Esophagus muscularis mucosa (tissue), 4 donors: Measurements from ENCODE around the gene SGK1.

ENCODE experiments used
- EP300 ChIP-seq: sonication (generic); formaldehyde crosslinking; IDR thresholded peaks from one replicate; pipeline ENCODE4 v1.6.1; 2017; ENCODE audit warnings: antibody characterized with exemption
- POLR2A ChIP-seq: fragments of 450-650 bp; IDR thresholded peaks from one replicate; pipeline ENCODE4 v1.6.1; 2017; ENCODE audit warnings: antibody characterized with exemption, moderate library complexity, mild to moderate bottlenecking, low read depth
- POLR2AphosphoS5 ChIP-seq, 2 donors: sonication (generic); formaldehyde crosslinking; IDR thresholded peaks; one replicate each; pipeline ENCODE4 v1.6.1; 2017; ENCODE audit warnings: antibody characterized with exemption in 2 of 2
- TF ChIP-seq, protein P1 (sequence below), 3 experiments: fragments of 200-600 bp in 2 of 3; fragments of 450-650 bp in 1 of 3; sonication (generic) in 2 of 3; IDR thresholded peaks; one replicate each; pipeline ENCODE4 v1.5.1; 2017 to 2019; ENCODE audit warnings: antibody characterized with exemption in 3 of 3, mild to moderate bottlenecking in 2 of 3, moderate library complexity in 1 of 3

GRCh38 chr6:134307870-134308269, 10.0 kb downstream of the SGK1 start:
- TF ChIP-seq, protein P1, sequence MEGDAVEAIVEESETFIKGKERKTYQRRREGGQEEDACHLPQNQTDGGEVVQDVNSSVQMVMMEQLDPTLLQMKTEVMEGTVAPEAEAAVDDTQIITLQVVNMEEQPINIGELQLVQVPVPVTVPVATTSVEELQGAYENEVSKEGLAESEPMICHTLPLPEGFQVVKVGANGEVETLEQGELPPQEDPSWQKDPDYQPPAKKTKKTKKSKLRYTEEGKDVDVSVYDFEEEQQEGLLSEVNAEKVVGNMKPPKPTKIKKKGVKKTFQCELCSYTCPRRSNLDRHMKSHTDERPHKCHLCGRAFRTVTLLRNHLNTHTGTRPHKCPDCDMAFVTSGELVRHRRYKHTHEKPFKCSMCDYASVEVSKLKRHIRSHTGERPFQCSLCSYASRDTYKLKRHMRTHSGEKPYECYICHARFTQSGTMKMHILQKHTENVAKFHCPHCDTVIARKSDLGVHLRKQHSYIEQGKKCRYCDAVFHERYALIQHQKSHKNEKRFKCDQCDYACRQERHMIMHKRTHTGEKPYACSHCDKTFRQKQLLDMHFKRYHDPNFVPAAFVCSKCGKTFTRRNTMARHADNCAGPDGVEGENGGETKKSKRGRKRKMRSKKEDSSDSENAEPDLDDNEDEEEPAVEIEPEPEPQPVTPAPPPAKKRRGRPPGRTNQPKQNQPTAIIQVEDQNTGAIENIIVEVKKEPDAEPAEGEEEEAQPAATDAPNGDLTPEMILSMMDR (IDR thresholded peaks at IDR 0.05) = no peak
- TF ChIP-seq POLR2A (no peak), EP300 (no peak), POLR2AphosphoS5 (IDR thresholded peaks at IDR 0.05) (no peak)
